GM15510 (cell line): ENCODE measurements around the gene PGF.

Experiments
- POLR2A ChIP-seq: IDR thresholded peaks from 3 replicates; pipeline ENCODE4 v1.6.1; 2011; ENCODE audit warnings: borderline replicate concordance; ENCODE audit not compliant: insufficient read length; ENCODE audit errors: extremely low read depth

PGF gene

GRCh38 chr14:74955229-74956026 is at the start of gene PGF:
Gene PGF, minus strand, starts transcription at chr14:74955597. Its CDS starts 355 bp downstream, at chr14:74955242.
- TF ChIP-seq POLR2A: no peak

GRCh38 chr14:75003250-75004027 is 48.0 kb upstream of the PGF start:
- TF ChIP-seq POLR2A: no peak

- peak; percentile 63 for TF ChIP-seq POLR2A
Measured at GRCh38 chr14:75002392-75003249, 47.2 kb upstream of the PGF start, which contains the start of gene EIF2B2. Gene EIF2B2, plus strand, starts transcription at chr14:75002921. Its CDS starts 70 bp downstream, at chr14:75002991.

- no peak for TF ChIP-seq POLR2A
Measured at GRCh38 chr14:75001899-75002298, 46.5 kb upstream of the PGF start.

- TF ChIP-seq POLR2A: no peak
Measured at GRCh38 chr14:75001261-75001660, 45.9 kb upstream of the PGF start.

GRCh38 chr14:74988993-74989392 is 33.6 kb upstream of the PGF start:
- TF ChIP-seq POLR2A: no peak

GRCh38 chr14:74988131-74988530 is 32.7 kb upstream of the PGF start:
- TF ChIP-seq POLR2A: no peak

GRCh38 chr14:74985806-74986205 is 30.4 kb upstream of the PGF start:
- no peak for TF ChIP-seq POLR2A

GRCh38 chr14:74985028-74985310 is 29.6 kb upstream of the PGF start:
- no peak for TF ChIP-seq POLR2A

GRCh38 chr14:74984236-74985027 is 29.0 kb upstream of the PGF start:
- TF ChIP-seq POLR2A: no peak

- TF ChIP-seq POLR2A: no peak
Measured at GRCh38 chr14:74983343-74983742, 27.9 kb upstream of the PGF start.

- no peak for TF ChIP-seq POLR2A
Measured at GRCh38 chr14:74982661-74983060, 27.3 kb upstream of the PGF start.

GRCh38 chr14:74981833-74982232 is 26.4 kb upstream of the PGF start:
- no peak for TF ChIP-seq POLR2A

- no peak for TF ChIP-seq POLR2A
Measured at GRCh38 chr14:74981462-74981782, 26.0 kb upstream of the PGF start.
